Measurements from ENCODE around the gene TSEN15.

DNA sequence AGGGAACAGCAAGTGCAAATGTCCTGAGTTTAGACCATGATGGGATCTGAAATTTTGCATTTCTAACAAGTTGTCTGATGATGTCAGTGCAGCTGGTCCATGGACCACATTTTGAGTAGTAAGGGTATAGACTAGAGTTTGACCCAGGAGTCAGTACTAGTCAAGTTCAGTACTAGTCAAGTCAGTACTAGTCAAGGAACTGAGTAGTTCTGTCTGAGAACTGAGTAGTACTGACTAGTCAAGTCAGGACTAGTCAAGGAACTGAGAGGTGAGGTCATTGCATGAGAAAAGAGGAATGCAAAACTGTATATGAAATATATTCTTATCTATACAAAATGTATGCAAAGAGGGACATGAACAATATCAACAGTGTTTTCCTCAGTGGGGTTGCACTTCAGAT is 34.1 kb downstream of the TSEN15 start:
- no peak for TF ChIP-seq POLR2A (IDR thresholded peaks at IDR 0.05)
- TF ChIP-seq, protein P1, sequence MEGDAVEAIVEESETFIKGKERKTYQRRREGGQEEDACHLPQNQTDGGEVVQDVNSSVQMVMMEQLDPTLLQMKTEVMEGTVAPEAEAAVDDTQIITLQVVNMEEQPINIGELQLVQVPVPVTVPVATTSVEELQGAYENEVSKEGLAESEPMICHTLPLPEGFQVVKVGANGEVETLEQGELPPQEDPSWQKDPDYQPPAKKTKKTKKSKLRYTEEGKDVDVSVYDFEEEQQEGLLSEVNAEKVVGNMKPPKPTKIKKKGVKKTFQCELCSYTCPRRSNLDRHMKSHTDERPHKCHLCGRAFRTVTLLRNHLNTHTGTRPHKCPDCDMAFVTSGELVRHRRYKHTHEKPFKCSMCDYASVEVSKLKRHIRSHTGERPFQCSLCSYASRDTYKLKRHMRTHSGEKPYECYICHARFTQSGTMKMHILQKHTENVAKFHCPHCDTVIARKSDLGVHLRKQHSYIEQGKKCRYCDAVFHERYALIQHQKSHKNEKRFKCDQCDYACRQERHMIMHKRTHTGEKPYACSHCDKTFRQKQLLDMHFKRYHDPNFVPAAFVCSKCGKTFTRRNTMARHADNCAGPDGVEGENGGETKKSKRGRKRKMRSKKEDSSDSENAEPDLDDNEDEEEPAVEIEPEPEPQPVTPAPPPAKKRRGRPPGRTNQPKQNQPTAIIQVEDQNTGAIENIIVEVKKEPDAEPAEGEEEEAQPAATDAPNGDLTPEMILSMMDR (IDR thresholded peaks at IDR 0.05), result no peak

Measured in suprapubic skin (tissue), 3 donors.